A673 (cell line): Measurements from ENCODE around the gene ABR. TPM values are rescaled to one million over a fixed set of nuclear protein-coding genes. Genes with fewer than 3 reads are reported as not detected.
A peak's percentile ranks its signal among the peaks of the same experiment; 100 is the strongest.

ENCODE experiments used
- BruUV-seq: library from RNA; stranded (reverse); fragments of 400-500 nt; replicated peaks from 2 replicates; lab custom pipeline; 2021; lab: Mats Ljungman, UMichigan
- CTCF ChIA-PET: fragments of 300-600 bp; sonication (Branson Sonifier 250); formaldehyde crosslinking; loops from one replicate; lab custom pipeline; 2022; ENCODE audit warnings: antibody characterized with exemption; lab: Charles Lee
- POLR2A ChIA-PET: fragments of 300-600 bp; sonication (Branson Sonifier 250); formaldehyde crosslinking; loops from one replicate; lab custom pipeline; 2022; ENCODE audit warnings: antibody characterized with exemption; ENCODE audit not compliant: low non-redundant PET; lab: Charles Lee
- DNase-seq: peaks from one replicate; pipeline ENCODE4 v3.0.0-alpha.2; 2015; ENCODE audit warnings: low spot score
- H3K27ac ChIP-seq: fragments of 200-600 bp; sonication (generic); 2 replicates; pipeline ENCODE4 v1.5.1; 2016; ENCODE audit warnings: mixed run types, low read depth, mild to moderate bottlenecking, mixed read lengths, antibody characterized with exemption, low read length; ENCODE audit not compliant: poor library complexity, severe bottlenecking
- H3K27me3 ChIP-seq: fragments of 200-600 bp; sonication (generic); replicated peaks from 2 replicates; pipeline ENCODE4 v1.6.1; 2017; ENCODE audit warnings: mixed run types, low read depth, mild to moderate bottlenecking, mixed read lengths, antibody characterized with exemption, low read length; ENCODE audit not compliant: insufficient read depth, poor library complexity
- H3K36me3 ChIP-seq: fragments of 200-600 bp; sonication (generic); 2 replicates; pipeline ENCODE4 v1.6.1; 2016; ENCODE audit warnings: mixed run types, mild to moderate bottlenecking, mixed read lengths, antibody characterized with exemption, low read length; ENCODE audit not compliant: insufficient read depth, poor library complexity, severe bottlenecking
- H3K4me1 ChIP-seq: fragments of 200-600 bp; sonication (generic); 2 replicates; pipeline ENCODE4 v1.6.1; 2017; ENCODE audit warnings: mixed run types, mild to moderate bottlenecking, mixed read lengths, antibody characterized with exemption, low read length; ENCODE audit not compliant: insufficient read depth, poor library complexity, severe bottlenecking
- H3K4me3 ChIP-seq: fragments of 200-600 bp; sonication (generic); 2 replicates; pipeline ENCODE4 v1.5.1; 2016; ENCODE audit warnings: low read depth, mixed run types, mild to moderate bottlenecking, mixed read lengths, low read length; ENCODE audit not compliant: poor library complexity, severe bottlenecking
- H3K9me3 ChIP-seq: fragments of 200-600 bp; sonication (generic); 2 replicates; pipeline ENCODE4 v1.6.1; 2016; ENCODE audit warnings: mixed run types, low read depth, mild to moderate bottlenecking, mixed read lengths, antibody characterized with exemption, low read length; ENCODE audit not compliant: poor library complexity, severe bottlenecking
- EZH2 ChIP-seq: fragments of 200-600 bp; sonication (generic); IDR thresholded peaks from 2 replicates; pipeline ENCODE4 v1.6.1; 2017; ENCODE audit warnings: borderline replicate concordance, low read depth, mild to moderate bottlenecking, mixed read lengths, antibody characterized with exemption, low read length; ENCODE audit not compliant: poor library complexity, severe bottlenecking
- intact Hi-C: fragments of 100-400 bp; cut with micrococcal nuclease; formaldehyde crosslinking; loops from one replicate; pipeline ENCODE4 v1.10.0; 2022; ENCODE audit not compliant: unreplicated experiment
- total RNA-seq: library from RNA; stranded (reverse); gene quantifications from 2 replicates; pipeline ENCODE4 v1.2.3, GENCODE V29; 2021
- TF ChIP-seq, protein P1 (sequence below): fragments of 300-800, 200-600 bp; sonication (generic); conservative IDR thresholded peaks from 2 replicates; pipeline ENCODE4 v1.5.1; 2017; ENCODE audit warnings: low read depth, mild to moderate bottlenecking, antibody characterized with exemption, low read length, moderate library complexity, mixed read lengths

The ABR gene
- total RNA-seq, 1 experiment from 2014 or later, result 47.6 TPM

DNA sequence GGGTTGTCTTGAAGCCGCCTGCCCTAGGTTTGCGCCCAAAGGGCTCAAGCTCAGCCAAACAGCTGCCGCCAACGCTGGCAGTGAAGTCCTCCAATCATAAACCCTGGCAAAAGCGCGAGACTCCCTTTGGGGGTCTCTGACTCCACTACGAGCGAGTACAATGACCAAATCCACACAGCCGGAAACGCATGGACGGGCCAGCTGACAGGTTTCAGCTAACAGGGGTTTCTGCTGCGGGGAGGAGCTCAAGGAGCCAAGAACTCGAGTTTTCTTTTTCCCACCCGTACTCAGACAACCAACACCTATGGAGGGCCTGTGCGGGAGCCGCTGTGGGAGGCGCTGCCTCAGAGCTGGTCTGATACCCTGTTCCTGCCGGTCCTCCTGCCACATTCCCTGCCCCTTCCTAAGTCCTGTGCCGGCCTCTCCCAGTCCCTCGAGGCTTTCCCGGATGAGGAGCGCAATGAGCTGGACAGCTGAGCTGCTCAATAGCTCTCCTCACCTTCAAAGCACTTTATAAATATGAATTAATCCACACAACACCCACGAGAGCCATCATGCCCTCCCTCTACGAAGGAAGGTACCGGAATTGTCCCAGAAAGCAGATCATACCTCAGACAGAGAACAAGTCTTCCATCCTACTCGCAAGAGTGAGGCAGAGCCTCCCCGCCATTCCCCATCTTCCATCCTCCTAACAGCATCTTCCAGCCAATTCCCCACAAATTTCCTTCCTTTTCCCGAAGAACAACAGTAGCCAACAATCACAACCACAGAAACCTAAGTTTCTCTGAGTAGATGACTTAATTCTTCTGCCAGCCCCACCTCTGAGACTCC is 6.1 kb downstream of the ABR start:
- Histone ChIP-seq H3K27me3 (no peaks in the 10 kb centered on the region), H3K9me3 (no peaks in the 10 kb centered on the region), H3K36me3 (no peaks in the 10 kb centered on the region), H3K4me3 (no peak overlapping the region), H3K4me1 (peaks cover 18% of the 10 kb centered on the region), H3K27ac (no peak overlapping the region)
- BruUV-seq, result no TSS peak
- no peak for DNase-seq
- ChIA-PET CTCF (interaction anchor here (0.5 kb wide), 1 partner anchor 41 kb away, joined by 5 read pairs; no protein-coding TSS in a partner anchor), POLR2A (interaction anchor here (0.6 kb wide), 1 partner anchor 128 kb away, joined by 4 read pairs; no protein-coding TSS in a partner anchor)
- TF ChIP-seq EZH2, result no peak
- TF ChIP-seq, protein P1, sequence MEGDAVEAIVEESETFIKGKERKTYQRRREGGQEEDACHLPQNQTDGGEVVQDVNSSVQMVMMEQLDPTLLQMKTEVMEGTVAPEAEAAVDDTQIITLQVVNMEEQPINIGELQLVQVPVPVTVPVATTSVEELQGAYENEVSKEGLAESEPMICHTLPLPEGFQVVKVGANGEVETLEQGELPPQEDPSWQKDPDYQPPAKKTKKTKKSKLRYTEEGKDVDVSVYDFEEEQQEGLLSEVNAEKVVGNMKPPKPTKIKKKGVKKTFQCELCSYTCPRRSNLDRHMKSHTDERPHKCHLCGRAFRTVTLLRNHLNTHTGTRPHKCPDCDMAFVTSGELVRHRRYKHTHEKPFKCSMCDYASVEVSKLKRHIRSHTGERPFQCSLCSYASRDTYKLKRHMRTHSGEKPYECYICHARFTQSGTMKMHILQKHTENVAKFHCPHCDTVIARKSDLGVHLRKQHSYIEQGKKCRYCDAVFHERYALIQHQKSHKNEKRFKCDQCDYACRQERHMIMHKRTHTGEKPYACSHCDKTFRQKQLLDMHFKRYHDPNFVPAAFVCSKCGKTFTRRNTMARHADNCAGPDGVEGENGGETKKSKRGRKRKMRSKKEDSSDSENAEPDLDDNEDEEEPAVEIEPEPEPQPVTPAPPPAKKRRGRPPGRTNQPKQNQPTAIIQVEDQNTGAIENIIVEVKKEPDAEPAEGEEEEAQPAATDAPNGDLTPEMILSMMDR, result no peak
- intact Hi-C loops, result no loop called here

DNA sequence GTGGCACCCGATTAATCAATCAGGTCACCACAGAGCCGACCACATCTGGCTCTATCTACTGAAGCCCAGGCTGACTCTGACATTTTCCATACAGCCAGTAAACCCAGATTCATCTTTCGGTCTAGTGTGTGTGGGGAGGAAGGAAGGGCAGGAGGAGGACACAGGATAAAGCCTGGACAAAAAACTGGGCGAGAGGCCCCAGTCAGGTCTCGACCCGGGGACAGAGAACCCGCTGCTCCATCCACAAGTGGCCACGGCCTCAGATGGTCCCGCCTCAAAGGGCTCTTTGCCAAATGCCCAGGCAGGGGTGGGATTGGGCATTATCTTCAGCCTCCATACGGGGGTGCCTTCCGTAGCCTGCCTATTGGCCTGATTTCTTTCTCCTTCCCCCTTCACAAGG is 7.8 kb downstream of the ABR start:
- no peaks in the 10 kb centered on the region for H3K27me3 ChIP-seq
- POLR2A ChIA-PET, result no interaction called here
- intact Hi-C loops, result no loop called here
- H3K36me3 ChIP-seq, result no peaks in the 10 kb centered on the region
- no peak overlapping the region for H3K27ac ChIP-seq
- H3K4me3 ChIP-seq, result no peak overlapping the region
- TF ChIP-seq, protein P1, result no peak
- TF ChIP-seq EZH2, result no peak
- BruUV-seq, result no TSS peak
- DNase-seq, result no peak
- CTCF ChIA-PET, result no interaction called here
- H3K4me1 ChIP-seq, result peaks cover 3% of the 10 kb centered on the region
- no peaks in the 10 kb centered on the region for H3K9me3 ChIP-seq

- no peaks in the 10 kb centered on the region for H3K9me3 ChIP-seq
- TF ChIP-seq EZH2, result no peak
- TF ChIP-seq, protein P1, result peak; percentile 57
- no peak overlapping the region for H3K27ac ChIP-seq
- H3K27me3 ChIP-seq, result no peaks in the 10 kb centered on the region
- intact Hi-C loops, result no loop called here
- no TSS peak for BruUV-seq
- H3K36me3 ChIP-seq, result no peaks in the 10 kb centered on the region
- ChIA-PET CTCF (no interaction called here), POLR2A (no interaction called here)
- no peak overlapping the region for H3K4me3 ChIP-seq
- DNase-seq, result no peak
- no peaks in the 10 kb centered on the region for H3K4me1 ChIP-seq
These were observed 9.0 kb downstream of the ABR start for GRCh38 chr17:1170739-1171138.
